Stimulated activated CD8-positive, alpha-beta memory T cell treated with anti-CD3 and anti-CD28 coated beads, Interleukin-15, amount 100 ng/mL, for 4 hours (primary cell): ENCODE measurements around the gene HPN.

Experiments used
- DNase-seq, 2 donors: peaks; one replicate each; pipeline ENCODE4 v3.0.0-alpha.2; 2020; ENCODE audit warnings: low read depth in 2 of 2

Gene HPN

GRCh38 chr19:35062942-35063341, 21.4 kb downstream of the HPN start:
- DNase-seq = no peak

- no peak for DNase-seq
Measured at GRCh38 chr19:35063940-35064818, 22.7 kb downstream of the HPN start.

DNA sequence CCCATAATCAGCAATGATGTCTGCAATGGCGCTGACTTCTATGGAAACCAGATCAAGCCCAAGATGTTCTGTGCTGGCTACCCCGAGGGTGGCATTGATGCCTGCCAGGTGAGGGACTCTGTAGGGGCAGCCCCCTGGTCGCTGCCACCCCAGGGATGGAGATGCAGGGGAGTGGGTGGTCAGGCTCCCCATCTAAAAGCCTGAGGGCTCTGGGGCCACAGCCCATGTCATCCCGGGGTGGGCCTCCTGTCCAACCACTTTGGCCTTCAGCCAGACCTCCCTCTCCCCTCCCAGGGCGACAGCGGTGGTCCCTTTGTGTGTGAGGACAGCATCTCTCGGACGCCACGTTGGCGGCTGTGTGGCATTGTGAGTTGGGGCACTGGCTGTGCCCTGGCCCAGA, 24.1 kb downstream of the HPN start:
- DNase-seq = no peak

DNA sequence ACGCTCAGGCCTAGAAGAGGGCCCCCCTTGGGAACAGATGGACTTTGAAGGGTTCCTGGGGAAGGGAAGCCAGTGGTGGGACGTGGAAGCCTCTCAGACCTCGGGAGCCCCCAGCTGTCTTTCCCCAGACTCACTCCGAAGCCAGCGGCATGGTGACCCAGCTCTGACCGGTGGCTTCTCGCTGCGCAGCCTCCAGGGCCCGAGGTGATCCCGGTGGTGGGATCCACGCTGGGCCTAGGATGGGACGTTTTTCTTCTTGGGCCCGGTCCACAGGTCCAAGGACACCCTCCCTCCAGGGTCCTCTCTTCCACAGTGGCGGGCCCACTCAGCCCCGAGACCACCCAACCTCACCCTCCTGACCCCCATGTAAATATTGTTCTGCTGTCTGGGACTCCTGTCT, 24.6 kb downstream of the HPN start:
- DNase-seq = no peak

- DNase-seq = peak; percentile 62 to 77
Measured at GRCh38 chr19:35066691-35067563, 25.4 kb downstream of the HPN start.

DNA sequence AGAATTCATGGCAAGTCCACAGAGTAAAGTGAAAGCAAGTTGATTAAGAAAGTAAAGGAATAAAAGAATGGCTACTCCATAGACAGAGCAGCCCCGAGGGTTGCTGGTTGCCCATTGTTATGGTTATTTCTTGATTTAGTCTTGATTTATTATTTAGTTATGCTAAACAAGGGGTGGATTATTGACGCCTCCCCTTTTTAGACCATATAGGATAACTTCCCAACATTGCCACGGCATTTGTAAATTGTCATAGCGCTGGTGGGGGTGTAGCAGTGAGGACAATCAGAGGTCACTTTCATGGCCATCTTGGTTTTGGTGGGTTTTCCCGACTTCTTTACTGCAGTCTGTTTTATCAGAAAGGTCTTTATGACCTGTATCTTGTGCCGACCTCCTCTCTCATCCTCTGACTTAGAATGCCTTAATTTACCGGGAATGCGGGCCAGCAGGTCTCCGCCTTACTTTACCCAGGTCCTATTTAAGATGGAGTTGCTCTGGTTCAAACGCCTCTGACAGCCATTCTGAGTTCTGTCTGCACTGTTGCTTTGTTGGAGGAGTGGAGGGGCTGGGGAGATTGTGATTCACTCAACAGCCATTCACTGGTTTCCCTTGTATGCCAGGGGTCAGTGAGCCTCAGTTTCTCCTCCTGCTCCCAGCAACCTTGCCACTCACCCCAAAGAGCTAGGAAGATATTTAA, 27.6 kb downstream of the HPN start:
- no peak for DNase-seq

DNA sequence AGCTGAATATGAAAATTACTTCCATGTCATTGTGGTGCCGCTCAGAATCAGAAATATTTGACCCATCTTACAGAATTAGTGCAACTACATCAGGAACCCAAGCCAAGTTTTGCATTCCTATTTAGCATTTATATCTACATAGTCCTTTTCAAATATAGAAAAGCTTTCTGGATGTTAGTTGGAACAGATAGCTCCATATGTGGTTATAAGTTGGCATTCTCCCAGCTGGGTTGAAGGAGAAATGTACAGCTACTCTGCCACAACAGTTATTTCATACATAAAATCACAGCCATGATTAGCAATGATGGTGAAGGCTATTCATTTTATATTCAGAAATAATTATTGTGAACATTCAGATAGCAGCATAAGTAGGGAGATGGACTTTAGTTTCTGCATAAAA, 28.2 kb downstream of the HPN start:
- no peak for DNase-seq

- no peak for DNase-seq
Measured at GRCh38 chr19:35070471-35070870, 28.9 kb downstream of the HPN start.

- no peak for DNase-seq
Measured at GRCh38 chr19:35073516-35073915, 32.0 kb downstream of the HPN start.

DNA sequence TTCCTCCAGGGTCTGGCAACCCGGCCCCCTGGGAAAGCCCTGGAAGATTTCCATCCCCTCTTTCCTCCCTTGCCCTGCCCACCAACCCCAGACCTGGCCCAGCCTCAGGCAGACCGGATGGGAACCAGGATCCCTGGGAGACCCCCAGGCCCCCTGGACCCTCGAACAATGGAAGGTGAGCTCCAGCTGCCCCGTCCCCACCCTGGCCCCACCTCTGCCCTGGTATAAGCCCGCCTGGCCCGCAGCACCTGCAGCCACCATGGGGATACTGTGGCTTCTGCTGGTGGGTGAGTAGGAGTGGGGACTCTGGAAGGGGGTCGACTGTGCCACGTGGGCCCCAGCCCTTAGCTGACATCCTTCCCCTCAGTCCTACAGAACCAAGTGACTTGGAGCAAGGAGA, 32.4 kb downstream of the HPN start:
- DNase-seq = no peak

- no peak for DNase-seq
Measured at GRCh38 chr19:35074426-35075201, 33.1 kb downstream of the HPN start.

- no peak for DNase-seq
Measured at GRCh38 chr19:35075202-35076025, 33.9 kb downstream of the HPN start.

- no peak for DNase-seq
Measured at GRCh38 chr19:35076026-35076370, 34.5 kb downstream of the HPN start.

DNA sequence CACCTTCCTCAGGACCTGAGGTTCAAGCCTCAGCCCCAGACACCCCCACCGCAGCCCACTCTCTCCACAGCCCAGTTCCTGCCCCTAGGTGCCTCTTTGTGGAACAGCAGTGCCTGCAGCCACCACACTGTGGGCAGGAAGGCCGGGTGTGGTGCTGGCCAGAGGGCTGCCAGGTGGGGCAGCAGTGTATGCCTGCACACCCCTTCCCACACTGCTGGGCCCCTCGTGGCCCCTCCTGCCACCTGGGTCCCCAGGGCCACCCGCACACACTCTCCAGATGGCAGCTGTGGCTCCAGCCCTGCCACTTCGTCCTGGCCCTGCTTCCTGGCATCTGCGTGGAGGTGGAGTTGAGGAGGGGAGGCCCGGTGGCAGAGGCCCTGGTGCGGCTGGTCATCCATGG, 35.1 kb downstream of the HPN start:
- DNase-seq = no peak

GRCh38 chr19:35077411-35078223, 36.1 kb downstream of the HPN start:
- no peak for DNase-seq

DNA sequence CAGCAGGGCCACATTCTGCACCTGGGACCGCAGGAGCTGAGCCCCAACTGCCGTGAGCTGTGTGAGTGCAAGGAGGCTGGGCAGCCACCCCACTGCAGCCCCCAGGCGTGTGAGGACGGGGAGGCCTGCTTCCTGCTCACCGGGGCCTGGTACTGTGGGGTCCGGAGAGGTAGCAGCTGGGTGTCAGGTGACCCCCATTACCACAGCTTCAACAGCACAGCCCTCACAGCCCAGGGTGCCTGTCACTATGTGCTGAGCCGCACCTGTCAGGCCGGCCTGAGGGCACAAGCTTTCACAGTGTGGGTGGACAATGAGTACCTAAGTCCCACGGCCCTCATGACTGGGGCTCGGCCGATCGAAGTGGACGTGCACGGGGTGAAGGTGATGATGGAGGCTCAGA, 38.3 kb downstream of the HPN start:
- no peak for DNase-seq

GRCh38 chr19:35080613-35081170, 39.2 kb downstream of the HPN start:
- no peak for DNase-seq

- no peak for DNase-seq
Measured at GRCh38 chr19:35081201-35081600, 39.7 kb downstream of the HPN start.

GRCh38 chr19:35083691-35084508, 42.4 kb downstream of the HPN start:
- no peak for DNase-seq
